Measurements from ENCODE around the gene TAF1B. TPM values are rescaled to one million over a fixed set of nuclear protein-coding genes. Genes with fewer than 3 reads are reported as not detected.

The TAF1B gene
- total and polyA plus RNA-seq, 10 of the 15 experiments (the other 5 are each of a cell fraction or from before 2014, with no cell fraction given): 8.1 to 18.3 (median 12.4) TPM

GRCh38 chr2:9954136-9954535 lies 110.9 kb downstream of the TAF1B start:
- SMC1A ChIA-PET (ENCODE audit: uncharacterized antibody, unreplicated experiment): no interaction called here
- no TSS peak for BruUV-seq (replicated peaks)
- no peak for DNase-seq (ENCODE audit: low read depth, low spot score)
- H3K79me2 ChIP-seq (ENCODE audit: control insufficient read depth, insufficient read depth, low read length): no peaks in the 10 kb centered on the region
- in situ Hi-C loops (cut with MboI): no loop called here
- H3K4me1 ChIP-seq (ENCODE audit: control insufficient read depth, insufficient read depth, low read length): no peaks in the 10 kb centered on the region
- 95% methylated on average over 3 of the region's 3 CpGs for WGBS (ENCODE audit: insufficient coverage, insufficient replicate concordance, low lambda C conversion rate, missing lambda C conversion rate)
- FAIRE-seq: no peak
- H3K4me3 ChIP-seq: no peak overlapping the region
- POLR2A ChIA-PET: no interaction called here
- no peak overlapping the region for H3K27ac ChIP-seq (ENCODE audit: control insufficient read depth, insufficient read depth)
- H4K20me1 ChIP-seq (ENCODE audit: control insufficient read depth, insufficient read depth): no peaks in the 10 kb centered on the region
- H3K9me3 ChIP-seq (replicated peaks; ENCODE audit: control insufficient read depth, insufficient read depth, low read length): no peaks in the 10 kb centered on the region
- no peak overlapping the region for H3K4me2 ChIP-seq (ENCODE audit: control insufficient read depth, insufficient read depth)
- no peak overlapping the region for H3K9ac ChIP-seq (ENCODE audit: control insufficient read depth, insufficient read depth, low read length)
- intact Hi-C loops (cut with micrococcal nuclease; ENCODE audit: unreplicated experiment): no loop called here
- peaks cover 0 to 11% of the 10 kb centered on the region in 2 experiments; a peak in 1 of 4 replicates for H3K27me3 ChIP-seq (replicated peaks in 1 of 2; ENCODE audit: control insufficient read depth in 2 of 2, insufficient read depth in 2 of 2, low read length in 1 of 2)
- CTCF ChIA-PET: no interaction called here
- no peaks in the 10 kb centered on the region for H3K36me3 ChIP-seq (ENCODE audit: control insufficient read depth in 2 of 2, insufficient read depth in 2 of 2, low read length in 1 of 2)
- RAD21 ChIA-PET (ENCODE audit: unreplicated experiment): no interaction called here
- no peak for ATAC-seq
- no peak overlapping the region for H2AFZ ChIP-seq (ENCODE audit: control insufficient read depth, low read depth, low read length)
- TF ChIP-seq TCF3 (IDR thresholded peaks at IDR 0.05; ENCODE audit: borderline replicate concordance, insufficient read depth, low read depth, low read length) (no peak), KAT2A (conservative IDR thresholded peaks at IDR 0.05; ENCODE audit: control insufficient read depth, low read depth, low read length) (no peak), POLR2AphosphoS5 (IDR thresholded peaks at IDR 0.05; ENCODE audit: low read length) (no peak), NFYB (IDR thresholded peaks at IDR 0.05; ENCODE audit: insufficient read depth, low read depth, low read length) (no peak), SRF (IDR thresholded peaks at IDR 0.05; ENCODE audit: low read depth in 2 of 2, low read length in 2 of 2) (no peak), TCF12 (IDR thresholded peaks at IDR 0.05; ENCODE audit: low read depth, low read length) (no peak), ZSCAN29 (IDR thresholded peaks at IDR 0.05) (no peak), DPF2 (IDR thresholded peaks at IDR 0.05) (no peak), CUX1 (IDR thresholded peaks at IDR 0.05; ENCODE audit: insufficient replicate concordance, low read depth, low read length) (no peak), E2F8 (IDR thresholded peaks at IDR 0.05; ENCODE audit: low read depth, partially characterized antibody) (no peak)
- TF ChIP-seq, protein P1, sequence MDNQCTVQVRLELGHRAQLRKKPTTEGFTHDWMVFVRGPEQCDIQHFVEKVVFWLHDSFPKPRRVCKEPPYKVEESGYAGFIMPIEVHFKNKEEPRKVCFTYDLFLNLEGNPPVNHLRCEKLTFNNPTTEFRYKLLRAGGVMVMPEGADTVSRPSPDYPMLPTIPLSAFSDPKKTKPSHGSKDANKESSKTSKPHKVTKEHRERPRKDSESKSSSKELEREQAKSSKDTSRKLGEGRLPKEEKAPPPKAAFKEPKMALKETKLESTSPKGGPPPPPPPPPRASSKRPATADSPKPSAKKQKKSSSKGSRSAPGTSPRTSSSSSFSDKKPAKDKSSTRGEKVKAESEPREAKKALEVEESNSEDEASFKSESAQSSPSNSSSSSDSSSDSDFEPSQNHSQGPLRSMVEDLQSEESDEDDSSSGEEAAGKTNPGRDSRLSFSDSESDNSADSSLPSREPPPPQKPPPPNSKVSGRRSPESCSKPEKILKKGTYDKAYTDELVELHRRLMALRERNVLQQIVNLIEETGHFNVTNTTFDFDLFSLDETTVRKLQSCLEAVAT (IDR thresholded peaks at IDR 0.05): no peak
- TF ChIP-seq, protein P2, sequence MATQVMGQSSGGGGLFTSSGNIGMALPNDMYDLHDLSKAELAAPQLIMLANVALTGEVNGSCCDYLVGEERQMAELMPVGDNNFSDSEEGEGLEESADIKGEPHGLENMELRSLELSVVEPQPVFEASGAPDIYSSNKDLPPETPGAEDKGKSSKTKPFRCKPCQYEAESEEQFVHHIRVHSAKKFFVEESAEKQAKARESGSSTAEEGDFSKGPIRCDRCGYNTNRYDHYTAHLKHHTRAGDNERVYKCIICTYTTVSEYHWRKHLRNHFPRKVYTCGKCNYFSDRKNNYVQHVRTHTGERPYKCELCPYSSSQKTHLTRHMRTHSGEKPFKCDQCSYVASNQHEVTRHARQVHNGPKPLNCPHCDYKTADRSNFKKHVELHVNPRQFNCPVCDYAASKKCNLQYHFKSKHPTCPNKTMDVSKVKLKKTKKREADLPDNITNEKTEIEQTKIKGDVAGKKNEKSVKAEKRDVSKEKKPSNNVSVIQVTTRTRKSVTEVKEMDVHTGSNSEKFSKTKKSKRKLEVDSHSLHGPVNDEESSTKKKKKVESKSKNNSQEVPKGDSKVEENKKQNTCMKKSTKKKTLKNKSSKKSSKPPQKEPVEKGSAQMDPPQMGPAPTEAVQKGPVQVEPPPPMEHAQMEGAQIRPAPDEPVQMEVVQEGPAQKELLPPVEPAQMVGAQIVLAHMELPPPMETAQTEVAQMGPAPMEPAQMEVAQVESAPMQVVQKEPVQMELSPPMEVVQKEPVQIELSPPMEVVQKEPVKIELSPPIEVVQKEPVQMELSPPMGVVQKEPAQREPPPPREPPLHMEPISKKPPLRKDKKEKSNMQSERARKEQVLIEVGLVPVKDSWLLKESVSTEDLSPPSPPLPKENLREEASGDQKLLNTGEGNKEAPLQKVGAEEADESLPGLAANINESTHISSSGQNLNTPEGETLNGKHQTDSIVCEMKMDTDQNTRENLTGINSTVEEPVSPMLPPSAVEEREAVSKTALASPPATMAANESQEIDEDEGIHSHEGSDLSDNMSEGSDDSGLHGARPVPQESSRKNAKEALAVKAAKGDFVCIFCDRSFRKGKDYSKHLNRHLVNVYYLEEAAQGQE (IDR thresholded peaks at IDR 0.05; ENCODE audit: low read depth, low read length): no peak

Measured in GM12878 (cell line).